NCI-H1436 treated with DMSO at 0.1 percent for 48 hours (cell line): Measurements from ENCODE around the gene ADAMTS18.

Experiments used
- DNase-seq: peaks from one replicate; lab custom pipeline; 2025; lab: John Stamatoyannopoulos, UW

The ADAMTS18 gene

GRCh38 chr16:77434022-77434529, 758 bp downstream of the ADAMTS18 start:
- DNase-seq: no peak

DNA sequence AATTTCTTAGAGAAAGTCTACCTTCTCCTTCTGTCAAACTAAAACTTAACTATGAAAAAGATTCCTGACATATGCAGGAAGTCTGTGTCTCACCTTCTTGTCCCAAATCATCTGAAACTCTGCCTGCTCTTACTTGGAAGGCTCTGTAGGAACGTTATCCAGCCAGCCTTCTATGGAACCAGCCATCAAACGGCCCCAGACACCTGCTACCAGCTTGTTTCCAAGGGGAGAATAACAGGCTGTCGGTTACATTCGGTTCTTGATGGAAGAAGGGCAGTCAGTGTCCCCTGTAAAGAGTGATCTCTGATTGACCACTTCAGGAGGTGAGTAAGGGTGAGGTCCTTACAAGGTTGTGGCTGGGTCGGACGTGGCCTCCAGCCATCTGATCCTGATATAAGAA, 1.7 kb downstream of the ADAMTS18 start:
- no peak for DNase-seq

DNA sequence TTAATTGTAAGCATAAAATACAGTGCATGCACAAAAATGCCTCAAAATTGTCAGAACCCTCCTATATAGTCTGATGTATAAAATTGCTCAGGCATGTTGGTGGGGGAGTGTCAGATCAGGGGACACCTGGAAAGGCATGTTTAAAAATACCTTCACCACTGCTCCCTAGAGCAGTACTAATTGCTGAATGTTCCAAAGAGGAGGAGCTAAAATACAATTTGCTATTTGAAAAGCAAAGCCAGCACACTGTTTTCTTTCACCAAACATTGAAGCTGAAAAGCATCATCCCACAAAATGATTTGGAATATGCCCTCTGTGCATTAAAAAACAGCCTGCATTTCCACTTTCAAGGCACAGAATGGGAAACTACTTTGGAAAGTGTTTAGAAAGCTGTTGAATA, 2.6 kb downstream of the ADAMTS18 start:
- no peak for DNase-seq

DNA sequence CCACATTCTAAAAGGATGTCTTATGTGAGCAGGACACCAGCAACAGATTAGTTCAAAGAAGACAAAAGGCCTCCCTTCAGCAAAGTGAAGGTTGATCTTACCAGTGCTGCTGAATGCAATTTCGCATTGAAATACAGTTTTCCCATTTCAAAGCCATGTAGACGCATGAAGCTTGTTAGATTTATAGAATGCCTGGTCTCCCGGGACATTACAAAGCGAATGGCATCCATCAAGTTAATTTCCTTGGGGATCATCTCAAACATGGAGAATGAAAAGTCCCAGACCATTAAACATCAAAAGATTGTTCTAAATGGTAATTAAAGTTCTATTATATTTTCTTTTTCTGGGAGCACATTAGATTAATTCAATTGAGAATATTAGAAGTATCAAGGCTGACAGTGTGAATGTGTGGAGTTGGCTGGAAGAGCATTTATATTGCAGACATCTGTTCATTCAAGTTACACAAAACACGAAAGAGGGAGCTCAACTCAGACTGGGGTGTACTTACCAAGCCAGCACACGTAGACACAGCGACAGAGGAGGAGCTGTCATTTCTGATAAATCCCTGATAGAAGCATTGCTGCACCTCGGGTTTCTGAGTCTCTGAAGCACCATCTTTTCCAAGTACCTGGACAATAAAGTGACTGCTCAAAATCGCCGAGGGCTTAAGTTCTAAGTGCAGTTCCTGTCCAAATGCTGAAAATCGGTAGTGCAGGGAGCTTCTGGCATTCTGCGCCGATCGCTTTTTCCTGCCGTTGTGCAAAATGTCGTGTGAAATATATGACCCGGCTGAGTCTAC, 3.8 kb downstream of the ADAMTS18 start:
- DNase-seq: no peak

DNA sequence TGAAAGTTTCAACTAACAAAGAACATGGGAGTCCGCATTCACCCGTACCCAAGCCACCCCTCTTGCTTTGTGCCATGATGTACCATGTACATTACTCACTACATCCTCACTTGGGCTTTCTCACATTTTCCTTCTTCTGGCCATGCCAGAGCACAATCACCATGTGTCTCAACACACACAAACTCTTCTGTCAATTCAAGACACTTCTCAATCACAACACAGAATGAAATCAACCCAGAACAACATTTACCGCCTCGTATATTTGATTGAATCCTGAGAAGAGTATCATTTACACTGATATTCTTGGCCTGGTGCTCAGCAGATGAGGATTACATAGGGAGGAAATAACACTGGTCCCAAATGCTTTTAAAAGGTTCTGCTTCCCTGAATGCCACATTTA, 4.5 kb downstream of the ADAMTS18 start:
- DNase-seq: no peak

- no peak for DNase-seq
Observed at GRCh38 chr16:77424871-77425604, 9.8 kb downstream of the ADAMTS18 start.

DNA sequence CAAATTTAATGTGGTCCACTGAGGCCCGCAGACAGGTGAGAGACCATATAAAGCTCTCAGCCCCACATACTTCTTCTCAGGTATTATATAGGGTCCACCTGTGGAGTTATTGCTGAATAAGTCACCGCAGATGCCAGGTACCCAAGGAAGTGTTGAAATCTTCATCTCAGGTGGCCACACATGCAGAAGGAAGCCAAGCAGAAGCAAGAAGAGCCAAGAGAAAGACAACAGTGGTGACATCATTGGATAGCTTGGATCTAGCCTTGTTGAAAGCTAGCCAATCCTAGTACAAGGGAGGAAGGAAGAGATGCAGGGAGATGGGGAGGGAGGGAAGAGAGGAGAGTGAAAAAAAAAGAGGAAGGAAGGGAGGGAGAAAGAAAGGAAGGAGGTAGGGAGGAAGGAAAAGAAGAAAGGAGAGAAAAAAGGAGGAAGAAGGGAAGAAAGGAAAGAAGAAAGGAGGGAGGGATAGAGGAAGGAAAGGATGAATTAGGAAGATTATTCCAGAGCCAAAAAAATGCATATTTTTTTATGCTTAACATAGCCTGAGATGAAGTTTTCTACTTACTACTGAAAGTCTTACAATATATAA, 12.5 kb downstream of the ADAMTS18 start:
- no peak for DNase-seq

- DNase-seq: no peak
Observed at GRCh38 chr16:77416939-77417480, 17.8 kb downstream of the ADAMTS18 start.

GRCh38 chr16:77414752-77415231, 20.0 kb downstream of the ADAMTS18 start:
- DNase-seq: no peak

DNA sequence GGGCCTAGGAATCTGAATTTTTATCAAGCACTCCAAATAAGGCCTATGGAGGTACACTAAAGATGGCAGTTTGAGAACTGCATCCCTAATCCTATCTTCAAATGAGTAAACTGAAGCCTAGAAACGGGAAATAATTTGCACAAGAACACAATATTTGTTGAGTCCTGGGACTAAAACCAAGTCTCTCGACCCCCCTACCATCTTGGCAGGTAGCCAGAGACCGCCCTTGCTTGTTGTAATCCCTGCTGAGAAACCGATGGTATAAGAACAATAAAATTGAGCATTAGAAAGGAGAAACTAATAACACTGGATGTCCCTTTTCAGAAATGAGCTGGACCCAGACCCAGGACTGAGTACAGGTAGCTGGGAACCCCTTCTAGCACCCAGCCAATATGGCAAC, 24.4 kb downstream of the ADAMTS18 start:
- DNase-seq: no peak

- no peak for DNase-seq
Observed at GRCh38 chr16:77409311-77409710, 25.5 kb downstream of the ADAMTS18 start.

DNA sequence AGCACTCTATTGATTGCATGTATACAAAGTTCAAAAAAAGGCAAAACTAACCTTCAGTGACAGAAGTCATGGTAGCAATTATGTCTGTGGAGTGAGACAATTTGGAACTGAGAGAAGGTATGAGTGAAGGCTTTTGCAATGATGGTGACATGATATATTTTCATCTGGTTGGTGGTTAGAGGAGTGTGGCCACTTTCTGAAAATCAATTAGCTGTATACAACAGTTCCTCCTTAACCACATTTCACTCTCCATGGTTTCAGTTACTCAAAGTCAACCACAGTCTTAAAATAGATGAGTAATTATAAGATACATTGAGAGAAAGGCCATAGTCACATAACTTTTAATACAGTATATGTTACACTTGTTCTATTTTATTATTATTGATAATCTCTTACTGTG, 26.2 kb downstream of the ADAMTS18 start:
- no peak for DNase-seq

- DNase-seq: no peak
Observed at GRCh38 chr16:77406680-77407079, 28.2 kb downstream of the ADAMTS18 start.

GRCh38 chr16:77404775-77405174, 30.1 kb downstream of the ADAMTS18 start:
- no peak for DNase-seq

DNA sequence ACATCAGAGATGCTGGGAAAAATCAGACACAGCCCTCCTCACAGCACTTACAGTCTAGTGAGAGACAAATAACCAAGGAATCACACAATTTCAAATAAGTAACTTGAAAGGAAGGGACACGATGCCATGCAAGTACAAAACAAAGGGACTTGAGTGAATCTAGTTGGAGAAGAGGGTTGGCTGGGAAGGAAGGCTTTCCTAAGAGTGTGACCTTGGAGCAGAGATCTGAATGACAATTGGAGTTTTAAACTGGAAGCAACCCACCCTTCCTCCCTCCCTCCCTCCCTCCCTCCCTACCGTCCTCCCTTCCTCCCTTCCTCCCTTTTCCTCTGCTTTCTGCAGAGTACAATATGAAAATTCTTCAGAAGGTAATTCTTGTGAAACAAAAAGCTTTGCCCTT, 31.1 kb downstream of the ADAMTS18 start:
- no peak for DNase-seq

DNA sequence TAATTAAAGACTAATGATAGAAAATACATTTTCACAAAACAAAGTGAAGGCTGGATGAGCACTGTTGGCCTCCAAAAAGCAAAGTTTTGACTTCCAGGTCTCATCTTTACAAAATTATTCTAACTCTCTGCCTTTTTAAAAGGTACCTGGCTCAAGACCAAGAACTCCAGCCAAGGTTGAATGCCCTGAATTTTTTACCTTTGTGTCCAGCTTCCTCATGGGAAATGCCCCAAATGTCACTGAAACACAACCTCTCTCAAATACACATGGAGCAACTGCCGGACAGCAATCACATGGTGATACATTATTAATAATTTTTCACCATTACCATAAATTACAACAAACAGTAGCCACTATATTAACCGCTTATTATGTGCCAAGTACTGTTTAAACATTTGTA, 32.2 kb downstream of the ADAMTS18 start:
- no peak for DNase-seq

- DNase-seq: no peak
Observed at GRCh38 chr16:77402118-77402517, 32.7 kb downstream of the ADAMTS18 start.

DNA sequence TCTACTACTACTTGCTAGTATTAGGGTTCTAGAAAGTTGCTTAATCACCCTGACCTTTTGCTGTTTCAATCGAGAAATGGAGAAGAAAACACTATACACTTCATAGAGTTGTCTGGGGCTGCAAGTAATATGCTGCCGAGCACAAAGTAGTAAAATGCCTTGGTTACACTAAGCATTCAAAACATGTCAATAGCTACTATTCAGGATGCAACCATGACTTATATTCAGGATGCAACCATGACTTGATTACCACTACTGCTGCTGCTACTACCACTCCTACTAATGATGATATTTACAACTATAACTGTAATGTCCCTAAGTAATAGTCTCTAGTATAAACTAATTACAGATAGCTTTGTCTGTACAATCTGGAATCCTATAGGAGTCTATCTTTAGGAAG, 35.3 kb downstream of the ADAMTS18 start:
- no peak for DNase-seq

DNA sequence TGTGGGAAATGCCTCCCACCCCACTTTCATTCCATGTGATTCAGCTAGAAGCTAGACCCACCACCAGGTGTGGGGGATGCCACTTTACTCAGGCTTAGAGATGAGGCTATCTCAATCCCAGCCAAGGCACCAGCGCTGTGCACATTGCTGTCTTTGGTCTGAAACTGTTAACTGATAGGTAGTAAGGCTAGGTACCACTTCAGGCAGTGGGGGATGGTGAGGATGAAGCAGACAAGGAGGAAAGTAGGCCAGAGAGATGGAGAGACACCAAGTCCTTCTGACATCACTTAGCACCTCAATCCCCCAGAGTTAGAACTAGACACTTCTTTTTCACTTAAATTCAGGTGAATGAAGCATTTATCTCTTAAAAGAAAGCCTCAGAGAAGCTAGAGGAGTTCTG, 35.8 kb downstream of the ADAMTS18 start:
- DNase-seq: no peak

GRCh38 chr16:77398495-77398894, 36.3 kb downstream of the ADAMTS18 start:
- DNase-seq: no peak

DNA sequence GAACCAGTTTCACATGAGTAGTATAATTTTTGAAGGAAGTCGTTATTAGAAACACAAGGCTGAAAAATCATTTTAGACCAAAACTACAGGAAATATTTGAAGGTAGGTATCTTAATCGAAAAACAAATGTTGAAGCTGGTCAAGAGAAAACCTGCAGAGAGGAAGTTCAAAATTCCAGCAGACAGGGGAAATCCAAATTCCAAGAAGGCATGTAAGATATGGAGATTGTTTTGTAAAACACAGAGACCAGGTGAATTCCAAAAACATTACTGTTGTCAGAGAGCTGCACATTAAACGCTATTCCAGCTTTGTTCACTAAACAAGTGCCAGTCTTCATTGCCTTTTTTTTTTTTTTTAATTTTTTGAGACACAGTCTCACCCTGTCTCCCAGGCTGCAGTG, 38.4 kb downstream of the ADAMTS18 start:
- no peak for DNase-seq

DNA sequence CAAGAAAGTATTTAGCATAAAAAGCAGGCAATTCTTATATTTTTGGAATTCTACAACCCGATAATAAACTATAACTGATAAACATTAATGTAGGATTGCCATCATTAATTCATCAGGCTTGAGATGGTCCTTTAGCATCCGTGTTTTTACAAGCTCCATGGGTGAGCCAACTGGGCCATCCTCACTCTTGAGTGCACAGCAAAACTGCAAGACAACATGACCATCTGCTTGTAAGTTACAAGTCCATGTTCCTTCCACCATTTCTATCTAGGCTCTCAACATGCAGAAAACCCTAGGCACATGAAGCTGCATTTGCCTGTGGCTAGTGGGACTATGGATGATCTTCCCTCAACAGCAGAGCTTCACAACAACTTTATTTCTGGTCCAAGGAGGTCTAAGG, 40.1 kb downstream of the ADAMTS18 start:
- no peak for DNase-seq

- no peak for DNase-seq
Observed at GRCh38 chr16:77393955-77394354, 40.9 kb downstream of the ADAMTS18 start.
